HG03342 (cell line): ENCODE results near the gene CFAP300.

Experiments used
- ATAC-seq: cut with Tn5 transposase; IDR thresholded peaks from one replicate; pipeline ENCODE4 v1.9.1; 2021; ENCODE audit warnings: mild to moderate bottlenecking, moderate library complexity; ENCODE audit not compliant: unreplicated experiment

The CFAP300 gene

GRCh38 chr11:102119997-102120396 is 72.8 kb downstream of the CFAP300 start:
- no peak for ATAC-seq

- ATAC-seq: no peak
Observed at GRCh38 chr11:102120437-102120973, 73.3 kb downstream of the CFAP300 start.

- no peak for ATAC-seq
Observed at GRCh38 chr11:102121329-102121728, 74.1 kb downstream of the CFAP300 start.
